Fibroblast of the conjunctiva (primary cell): ENCODE results near the gene CACNA2D4.

Experiments
- DNase-seq: peaks from one replicate; pipeline ENCODE4 v3.0.0-alpha.2; 2010; ENCODE audit warnings: low read depth

CACNA2D4 gene

GRCh38 chr12:1919284-1919683, 832 bp upstream of the CACNA2D4 start:
- no peak for DNase-seq

- no peak for DNase-seq
These were observed 408 bp upstream of the CACNA2D4 start for GRCh38 chr12:1918884-1919236.

DNA sequence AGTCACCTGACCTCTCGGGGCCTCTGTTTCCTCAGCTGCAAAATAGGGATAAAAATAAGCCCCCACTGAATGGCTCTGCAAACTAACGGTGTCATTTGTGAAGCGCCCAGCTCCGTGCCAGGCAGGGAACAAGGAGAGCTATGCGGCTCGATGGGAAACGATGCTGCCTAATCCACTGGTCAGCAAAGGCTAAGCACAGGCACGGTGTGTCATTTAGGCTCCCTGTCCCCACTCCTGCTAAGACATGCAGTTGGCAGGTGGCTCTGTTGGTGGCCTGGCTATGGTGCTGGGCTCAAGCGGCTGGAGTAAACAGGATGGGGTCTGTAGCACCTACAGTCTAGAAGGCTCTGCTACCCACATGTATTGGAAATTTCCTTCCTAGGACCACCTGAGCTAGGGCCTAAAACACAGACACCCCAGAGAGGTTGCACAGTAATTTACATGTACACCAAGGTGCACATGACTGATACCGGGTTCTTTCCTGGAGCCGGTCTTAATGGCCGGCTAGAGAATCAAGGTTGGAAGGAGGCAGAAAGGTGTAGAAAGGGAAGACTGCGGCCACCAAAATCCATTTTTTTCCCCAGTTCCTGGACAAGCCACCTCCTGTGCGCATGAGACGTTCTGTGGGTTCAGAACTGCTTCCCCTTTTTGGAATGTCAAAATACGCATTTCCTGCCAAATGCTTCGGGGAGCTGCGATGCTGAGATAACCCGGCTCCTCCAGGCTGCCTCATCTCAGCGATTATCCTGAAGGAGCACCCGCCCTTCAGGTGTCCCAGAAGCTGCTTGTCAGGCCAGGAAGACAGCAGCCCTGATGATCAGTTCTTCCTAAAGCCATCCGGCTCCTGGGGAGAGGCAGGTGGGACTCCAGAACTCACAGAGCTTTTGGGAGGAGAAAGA, 1.0 kb downstream of the CACNA2D4 start:
- no peak for DNase-seq

- DNase-seq = no peak
These were observed 1.9 kb downstream of the CACNA2D4 start for GRCh38 chr12:1916371-1917171.

DNA sequence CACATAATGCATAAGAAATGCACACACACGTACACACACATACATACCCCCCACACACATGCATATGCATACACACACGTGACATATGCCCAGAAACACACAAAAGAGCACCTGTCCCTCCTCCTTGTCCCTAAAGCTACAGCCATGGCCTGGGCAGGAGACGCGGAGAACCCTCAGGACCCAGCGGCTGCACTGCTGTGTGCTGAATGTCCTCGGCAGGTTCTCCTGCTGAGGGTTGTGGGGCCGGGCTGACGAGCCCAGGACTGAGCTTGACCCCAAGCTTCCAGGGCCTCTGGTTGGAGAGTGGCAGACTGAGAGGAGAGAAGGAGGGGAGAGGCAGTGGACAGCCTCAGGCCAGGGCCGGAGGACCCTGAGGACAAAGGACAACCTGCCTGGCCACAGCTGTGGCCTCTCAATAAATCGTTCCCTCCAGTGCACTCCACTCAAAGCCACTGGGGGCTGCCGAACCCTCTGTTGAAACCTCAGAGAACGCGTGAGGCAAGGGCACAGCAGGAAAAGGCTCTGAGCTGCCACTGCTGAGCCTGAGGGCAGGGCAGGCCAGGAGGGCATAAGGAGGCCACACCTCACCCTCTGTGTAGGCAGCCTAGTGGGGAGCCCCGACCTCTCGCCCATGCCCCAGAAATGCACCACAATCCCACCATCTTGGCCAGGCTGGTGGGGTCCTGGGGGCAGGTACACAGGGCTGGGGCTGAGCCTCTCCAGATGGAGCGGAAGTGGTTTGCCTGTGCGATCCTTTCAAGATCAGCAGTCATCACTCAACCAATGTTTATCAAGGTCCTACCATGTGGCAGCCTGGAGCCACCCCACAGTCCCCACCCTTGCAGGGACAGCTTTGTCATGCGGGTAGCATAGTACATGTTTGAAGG, 3.1 kb downstream of the CACNA2D4 start:
- DNase-seq = no peak

DNA sequence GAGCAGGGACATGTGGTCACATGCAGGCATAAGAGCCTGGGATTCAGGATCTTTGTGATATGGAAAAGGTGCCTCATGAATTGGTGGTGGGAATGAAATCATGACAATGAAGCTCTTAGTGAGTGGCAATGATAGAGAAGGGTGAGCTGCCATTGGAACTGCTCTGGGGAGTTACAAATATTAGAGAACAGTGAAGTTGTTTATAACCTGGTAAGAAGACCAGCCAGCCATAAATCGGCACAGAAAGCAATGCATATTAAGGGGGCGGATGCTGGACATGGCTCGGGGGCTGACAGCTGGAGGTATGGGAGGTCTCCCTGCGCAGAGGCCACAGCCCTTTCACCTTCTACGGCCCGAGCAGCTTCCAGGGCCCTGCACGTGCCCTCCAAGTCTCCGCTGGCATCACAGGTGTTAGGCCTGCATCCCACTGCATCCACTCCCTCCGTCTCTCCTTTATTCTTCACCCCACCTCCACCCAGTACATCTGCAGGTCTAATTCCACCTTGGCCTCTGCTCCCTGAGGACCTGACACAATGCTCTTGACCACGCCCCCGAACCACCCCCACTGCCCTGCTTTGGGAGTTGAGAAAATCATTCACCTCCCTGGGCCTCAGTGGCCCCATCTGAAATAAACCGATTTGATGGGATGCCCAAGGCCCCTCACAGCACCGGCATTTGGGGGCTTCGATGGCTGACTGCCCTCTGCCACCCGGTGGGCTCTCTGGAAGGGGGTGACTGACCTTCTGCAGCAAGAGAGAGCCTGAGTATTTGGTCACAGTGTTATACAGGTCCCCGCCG, 4.1 kb downstream of the CACNA2D4 start:
- no peak for DNase-seq

DNA sequence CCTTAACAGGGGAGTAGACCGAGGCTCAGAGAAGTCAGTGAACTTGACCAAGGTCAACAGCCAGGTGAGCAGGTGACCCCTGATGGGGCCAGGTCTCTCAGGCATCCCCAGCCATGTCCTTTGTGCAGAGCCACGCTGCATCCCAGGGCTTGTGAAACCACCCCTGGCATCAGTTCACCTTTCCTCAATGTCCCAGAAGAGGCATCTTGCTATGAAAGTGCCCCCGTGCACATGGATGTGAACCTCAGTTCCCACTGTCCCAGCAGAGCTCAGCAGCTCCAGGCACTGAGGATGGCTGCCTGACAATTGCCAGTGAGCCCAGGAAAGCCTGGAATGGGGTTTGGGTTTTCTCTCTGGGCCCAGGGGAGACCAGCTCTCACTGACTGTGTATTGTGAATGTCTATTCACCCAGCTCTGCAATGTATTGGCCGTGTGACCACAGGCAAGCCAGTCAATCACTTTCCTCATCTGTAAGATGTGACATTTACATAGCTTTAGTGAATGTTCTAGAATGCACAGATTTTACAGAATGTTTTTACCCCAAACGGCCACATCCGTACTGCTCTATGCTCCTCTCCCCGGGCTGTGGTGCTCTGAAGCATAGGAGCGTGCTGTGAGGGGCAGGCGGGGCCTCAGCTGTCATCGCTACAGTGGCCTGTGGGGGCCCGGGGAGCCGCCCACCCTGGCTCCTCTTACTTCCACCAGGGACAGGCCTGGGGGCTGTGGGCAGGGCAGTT, 4.9 kb downstream of the CACNA2D4 start:
- DNase-seq = no peak

DNA sequence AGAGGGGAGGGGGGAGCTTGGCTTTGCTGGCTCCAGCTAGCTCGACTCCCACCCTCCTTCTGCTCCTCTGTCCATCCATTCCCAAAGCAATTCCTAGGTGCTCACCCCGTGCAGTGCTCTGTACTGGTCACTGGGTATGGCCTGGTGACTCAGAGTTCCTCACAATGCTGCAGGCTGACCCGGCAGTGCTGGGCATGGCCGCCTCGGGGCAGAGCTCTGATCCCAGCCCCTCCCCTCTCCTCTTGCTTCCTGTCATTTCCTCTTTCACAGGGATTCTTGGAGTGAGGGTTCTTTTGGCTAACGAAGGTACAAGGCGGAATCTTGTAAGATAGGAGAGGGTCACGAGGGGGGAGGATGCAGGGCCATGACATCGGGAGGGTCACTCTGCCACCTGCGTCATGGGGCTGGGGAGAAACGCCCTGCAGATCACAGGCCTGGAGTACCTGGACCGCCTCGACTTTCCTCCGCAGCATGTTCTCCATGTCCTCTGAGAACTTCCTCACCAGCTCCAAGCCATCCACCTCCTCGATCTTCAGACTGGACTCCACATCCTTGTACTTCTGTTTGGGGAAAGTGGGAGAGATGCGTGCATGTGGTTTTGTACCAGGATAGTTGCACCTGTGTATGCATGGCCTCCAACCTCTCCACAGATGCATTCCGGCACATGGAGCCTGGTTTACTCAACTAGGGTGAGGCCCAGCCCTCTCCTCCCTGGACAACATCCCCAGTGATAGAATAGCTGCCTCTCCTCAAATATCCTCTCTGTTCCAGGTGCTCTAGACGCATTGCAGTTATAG, 5.7 kb downstream of the CACNA2D4 start:
- no peak for DNase-seq

DNA sequence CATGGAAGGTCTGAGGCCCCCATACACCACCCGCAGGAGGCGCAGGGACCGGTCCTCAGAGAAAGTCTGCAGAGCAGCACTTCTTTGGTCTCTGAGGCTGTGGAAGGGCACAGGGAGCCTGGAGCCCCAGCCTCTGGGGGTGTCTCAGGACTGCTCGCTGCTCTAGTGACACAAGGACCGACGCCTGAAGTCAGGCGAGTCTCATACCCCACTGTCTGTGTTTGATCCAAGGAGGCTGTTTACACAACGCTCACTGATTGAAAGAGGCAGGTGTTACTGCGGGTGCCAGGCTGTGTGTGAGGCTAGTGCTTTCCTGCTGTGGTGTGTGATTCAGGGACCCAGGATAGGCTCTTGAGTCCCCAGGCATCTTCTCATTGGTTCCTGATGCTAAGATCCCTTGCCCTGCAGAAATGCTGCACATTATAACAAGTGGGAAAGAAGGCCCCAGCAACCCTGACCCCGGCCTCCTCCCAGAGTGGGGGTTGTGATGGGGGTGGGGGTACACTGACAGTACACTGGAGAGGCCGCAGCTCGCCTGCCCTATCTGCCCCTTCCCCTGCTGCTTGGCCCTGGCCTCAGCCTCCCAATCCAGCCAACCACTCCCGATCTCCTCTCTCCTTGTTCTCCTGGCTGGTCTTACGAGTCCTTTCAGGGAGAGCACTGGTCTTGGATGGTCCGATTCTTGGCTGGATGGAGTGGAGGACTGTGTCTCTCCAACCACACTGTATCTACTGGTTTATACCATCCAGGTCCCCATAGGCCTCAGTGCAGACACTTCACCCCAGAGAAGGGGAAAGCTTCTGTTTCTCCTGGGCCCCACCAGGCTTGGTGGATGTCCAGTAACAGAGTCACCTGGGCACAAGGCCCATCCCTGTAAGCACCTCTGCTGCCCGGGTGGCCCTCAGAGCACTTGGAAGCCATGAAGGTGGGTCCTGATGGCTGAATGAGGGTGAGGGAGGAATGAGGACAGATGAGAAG, 6.6 kb downstream of the CACNA2D4 start:
- DNase-seq = no peak

DNA sequence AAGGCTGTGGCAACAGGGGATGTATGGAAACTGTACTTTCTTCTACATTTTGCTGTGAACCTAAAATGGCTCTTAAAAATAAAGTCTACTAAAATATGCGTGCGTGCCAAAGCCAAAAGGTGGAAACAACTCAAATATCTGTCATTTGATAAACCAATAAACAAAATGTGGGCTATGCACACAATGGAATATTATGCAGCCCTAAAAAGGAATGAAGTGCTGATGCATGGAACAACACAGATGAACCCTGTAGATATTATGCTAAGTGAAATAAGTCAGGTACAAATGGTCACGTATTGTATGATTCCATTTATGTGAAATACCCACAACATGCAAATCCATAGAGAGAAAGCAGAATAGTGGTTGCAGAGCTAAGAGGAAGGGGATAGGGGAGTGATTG, 8.0 kb downstream of the CACNA2D4 start:
- DNase-seq = no peak

- DNase-seq = no peak
These were observed 9.7 kb downstream of the CACNA2D4 start for GRCh38 chr12:1908758-1909157.

DNA sequence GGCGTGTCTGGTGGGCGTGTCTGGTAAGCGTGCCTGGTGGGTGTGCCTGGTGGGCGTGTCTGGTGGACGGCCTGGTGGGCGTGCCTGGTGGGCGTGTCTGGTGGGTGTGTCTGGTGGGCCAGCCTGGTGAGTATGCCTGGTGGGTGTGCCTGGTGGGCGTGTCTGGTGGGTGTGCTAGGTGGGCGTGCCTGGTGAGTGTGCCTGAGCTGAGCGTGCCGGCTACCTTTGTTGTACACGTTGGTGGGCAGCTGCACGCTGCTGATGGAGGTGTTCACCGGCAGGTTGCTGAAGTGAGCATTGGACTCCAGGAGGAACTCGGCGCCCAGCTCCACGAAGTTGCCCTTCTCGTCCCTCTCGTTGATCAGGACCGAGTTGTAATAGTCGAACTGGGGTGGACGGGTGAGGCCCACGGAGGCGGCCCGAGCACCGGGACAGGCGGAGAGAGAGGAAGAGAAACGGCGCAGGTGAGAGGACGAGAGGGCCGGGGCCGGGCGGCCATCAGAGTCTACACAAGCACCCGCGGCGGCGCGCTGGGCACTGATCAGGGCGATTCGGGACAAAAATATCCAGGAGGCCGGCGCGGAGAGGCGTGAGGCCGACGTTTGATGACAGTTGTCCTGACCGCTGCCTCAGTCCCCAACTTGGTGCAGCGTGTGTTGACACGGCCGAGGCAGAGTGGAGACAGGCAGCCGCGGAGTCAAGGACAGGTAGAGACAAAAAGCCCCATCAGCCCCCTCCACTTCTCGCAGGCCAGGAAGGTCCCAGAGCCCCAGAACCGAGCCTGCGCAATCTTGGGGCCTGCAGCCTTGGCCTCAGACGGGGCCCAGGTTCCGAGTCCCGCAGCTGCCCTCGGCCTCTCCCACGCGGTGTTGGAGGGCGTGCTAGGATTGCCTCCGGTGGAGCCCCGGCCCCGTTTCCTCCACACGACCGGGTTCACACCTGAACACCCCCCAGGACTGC, 10.5 kb downstream of the CACNA2D4 start:
- DNase-seq = no peak

DNA sequence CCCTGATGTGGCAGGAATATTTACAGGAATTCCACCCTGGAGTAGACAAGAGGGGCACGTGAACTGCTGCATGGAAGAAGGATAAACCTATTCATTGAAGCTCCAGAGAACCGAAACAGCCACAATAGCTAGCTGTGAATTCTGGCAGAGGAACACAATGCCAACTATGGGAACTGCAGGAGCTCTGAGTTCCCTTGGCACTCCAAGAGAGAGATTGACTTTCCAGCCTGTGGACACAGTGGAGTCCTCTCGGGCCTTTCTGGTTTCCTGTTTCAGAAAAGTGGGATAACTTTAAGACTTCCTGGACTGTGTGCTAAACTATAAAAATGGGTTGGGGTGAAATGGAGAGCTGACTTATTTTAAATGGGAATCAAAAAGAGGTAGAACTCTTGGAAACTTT, 11.9 kb downstream of the CACNA2D4 start:
- no peak for DNase-seq

DNA sequence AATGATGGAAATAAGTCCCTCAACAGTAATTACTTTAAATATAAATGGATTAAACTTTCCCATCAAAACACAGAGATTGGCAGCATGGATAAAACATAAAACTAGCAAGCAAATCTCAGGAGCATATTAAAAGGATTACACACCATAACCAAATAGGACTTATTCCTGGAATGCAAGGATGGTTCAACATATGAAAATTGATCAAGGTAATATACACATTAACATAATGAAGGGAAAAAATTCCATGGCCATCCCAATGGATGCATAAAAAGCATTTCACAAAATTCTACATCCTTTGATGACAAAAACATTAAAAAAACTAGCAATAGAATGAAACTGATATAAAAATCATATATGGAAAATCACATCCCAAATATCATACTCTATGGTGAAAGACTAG, 13.6 kb downstream of the CACNA2D4 start:
- no peak for DNase-seq

GRCh38 chr12:1896964-1897363, 21.5 kb downstream of the CACNA2D4 start:
- DNase-seq = no peak

DNA sequence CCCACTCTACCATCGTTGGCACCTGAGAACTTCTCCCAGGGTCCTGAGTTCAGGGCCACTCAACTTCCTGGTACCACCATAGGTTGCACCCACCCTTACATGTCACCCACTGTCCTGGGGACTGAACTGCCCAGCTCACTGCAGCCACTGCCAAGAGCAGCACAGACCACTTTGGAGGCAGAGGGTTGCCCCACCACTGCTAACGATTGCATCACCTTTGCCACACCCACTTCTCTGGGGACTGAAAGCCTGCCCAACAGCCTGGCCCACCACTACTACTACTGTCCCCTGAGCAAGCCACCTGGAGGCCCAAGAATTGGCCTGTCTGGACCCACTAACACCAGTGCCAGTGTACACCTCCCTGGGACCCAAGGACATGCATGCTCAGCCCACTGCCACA, 27.6 kb downstream of the CACNA2D4 start:
- no peak for DNase-seq

- DNase-seq = no peak
These were observed 28.2 kb downstream of the CACNA2D4 start for GRCh38 chr12:1890119-1890703.
